ENCODE measurements around the gene PSAPL1. TPM values are rescaled to one million over a fixed set of nuclear protein-coding genes. Genes with fewer than 3 reads are reported as not detected.

The PSAPL1 gene
- polyA plus RNA-seq, 1 of the 3 experiments (the other 2 are of a cell fraction), result 0.03 TPM

- no peak overlapping the region for H3K9ac ChIP-seq
- no peak overlapping the region for H3K27ac ChIP-seq (ENCODE audit: low read depth in 2 of 2, low read length in 1 of 2)
- H2AFZ ChIP-seq (ENCODE audit: low read depth), result no peak overlapping the region
- POLR2A ChIA-PET, result no interaction called here
- H3K9me2 ChIP-seq, result no peaks in the 10 kb centered on the region
- DNase-seq, result no peak
- WGBS (ENCODE audit: low lambda C conversion rate), result 55% methylated on average over 10 of the region's 14 CpGs
- no peaks in the 10 kb centered on the region for H3K79me2 ChIP-seq (ENCODE audit: insufficient read depth)
- H3K4me3 ChIP-seq (ENCODE audit: low read depth in 2 of 2, low read length in 1 of 2), result no peak overlapping the region
- no peak overlapping the region for H3K4me2 ChIP-seq
- H3K27me3 ChIP-seq (ENCODE audit: insufficient read depth), result no peaks in the 10 kb centered on the region; the same call in 1 of the 2 replicates
- H3F3A ChIP-seq (replicated peaks; ENCODE audit: insufficient read depth), result no peaks in the 10 kb centered on the region
- no peaks in the 10 kb centered on the region for H3K36me3 ChIP-seq (replicated peaks in 1 of 2; ENCODE audit: control insufficient read depth in 1 of 2, insufficient read depth in 2 of 2, low read length in 1 of 2)
- no peaks in the 10 kb centered on the region for H3K9me3 ChIP-seq
- TF ChIP-seq RAD21 (IDR thresholded peaks at IDR 0.05; ENCODE audit: low read length), result no peak
- TF ChIP-seq CHD2 (IDR thresholded peaks at IDR 0.05; ENCODE audit: low read length, partially characterized antibody), result no peak
- no peak for TF ChIP-seq CTCF (IDR thresholded peaks at IDR 0.05)
- TF ChIP-seq JUND (IDR thresholded peaks at IDR 0.05), result no peak
- H4K20me1 ChIP-seq (ENCODE audit: insufficient read depth), result no peaks in the 10 kb centered on the region
- CTCF ChIA-PET, result no interaction called here
- H3K4me1 ChIP-seq (ENCODE audit: control insufficient read depth in 1 of 2, insufficient read depth in 2 of 2, low read depth in 1 of 2, low read length in 1 of 2), result no peaks in the 10 kb centered on the region; a peak in 1 of 4 replicates
Measured at GRCh38 chr4:7481227-7481626, 46.5 kb upstream of the PSAPL1 start.

- H3K27me3 ChIP-seq (ENCODE audit: insufficient read depth), result no peaks in the 10 kb centered on the region; the same call in 1 of the 2 replicates
- CTCF ChIA-PET, result no interaction called here
- no peaks in the 10 kb centered on the region for H4K20me1 ChIP-seq (ENCODE audit: insufficient read depth)
- no peak overlapping the region for H3K4me3 ChIP-seq (ENCODE audit: low read depth in 2 of 2, low read length in 1 of 2)
- H3K79me2 ChIP-seq (ENCODE audit: insufficient read depth), result no peaks in the 10 kb centered on the region
- H2AFZ ChIP-seq (ENCODE audit: low read depth), result no peak overlapping the region
- H3K9me2 ChIP-seq, result no peaks in the 10 kb centered on the region
- DNase-seq, result no peak
- no peaks in the 10 kb centered on the region; a peak in 1 of 4 replicates for H3K4me1 ChIP-seq (ENCODE audit: control insufficient read depth in 1 of 2, insufficient read depth in 2 of 2, low read depth in 1 of 2, low read length in 1 of 2)
- POLR2A ChIA-PET, result no interaction called here
- no peak overlapping the region for H3K4me2 ChIP-seq
- WGBS (ENCODE audit: low lambda C conversion rate), result 68% methylated on average over 10 of the region's 16 CpGs
- H3K9me3 ChIP-seq, result no peaks in the 10 kb centered on the region
- no peak overlapping the region for H3K9ac ChIP-seq
- H3K36me3 ChIP-seq (replicated peaks in 1 of 2; ENCODE audit: control insufficient read depth in 1 of 2, insufficient read depth in 2 of 2, low read length in 1 of 2), result no peaks in the 10 kb centered on the region
- H3K27ac ChIP-seq (ENCODE audit: low read depth in 2 of 2, low read length in 1 of 2), result no peak overlapping the region
- H3F3A ChIP-seq (replicated peaks; ENCODE audit: insufficient read depth), result no peaks in the 10 kb centered on the region
- TF ChIP-seq NFIC (IDR thresholded peaks at IDR 0.05; ENCODE audit: borderline replicate concordance), result no peak
- no peak for TF ChIP-seq NRF1 (IDR thresholded peaks at IDR 0.05; ENCODE audit: low read depth, low read length)
- no peak for TF ChIP-seq PBX3 (IDR thresholded peaks at IDR 0.05)
- TF ChIP-seq CTCF (IDR thresholded peaks at IDR 0.05), result no peak
- TF ChIP-seq SIN3A (IDR thresholded peaks at IDR 0.05; ENCODE audit: borderline replicate concordance, low read depth, low read length), result no peak
- no peak for TF ChIP-seq FOXJ3 (CRISPR knock-in tag; IDR thresholded peaks at IDR 0.05)
- no peak for TF ChIP-seq REST (IDR thresholded peaks at IDR 0.05; ENCODE audit: low read depth, low read length)
- TF ChIP-seq TCF12 (IDR thresholded peaks at IDR 0.05), result no peak
Measured at GRCh38 chr4:7480423-7480822, 45.7 kb upstream of the PSAPL1 start.
